Mesenchymal stem cell (in vitro differentiated cells and primary cell): ENCODE data around the gene PMIS2. TPM values are rescaled to one million over a fixed set of nuclear protein-coding genes. Genes with fewer than 3 reads are reported as not detected.

Source experiments
- DNase-seq: peaks from one replicate; pipeline ENCODE4 v3.0.0-alpha.2; 2013
- H2AFZ ChIP-seq: one replicate; pipeline ENCODE4 v1.6.1; 2013; ENCODE audit warnings: low read depth, mild to moderate bottlenecking, control low read depth, inconsistent platforms, low read length, moderate library complexity
- H2AK5ac ChIP-seq: 2 replicates; pipeline ENCODE4 v1.6.1; 2013; ENCODE audit warnings: low read length, moderate library complexity, mild to moderate bottlenecking, inconsistent platforms; ENCODE audit not compliant: severe bottlenecking
- H2BK120ac ChIP-seq: one replicate; pipeline ENCODE4 v1.6.1; 2013; ENCODE audit warnings: low read depth, mild to moderate bottlenecking, inconsistent platforms, low read length, moderate library complexity
- H2BK12ac ChIP-seq, 2 experiments: one replicate each; pipeline ENCODE4 v1.6.1; 2013; ENCODE audit warnings: inconsistent platforms in 2 of 2, low read length in 2 of 2, mild to moderate bottlenecking in 2 of 2, moderate library complexity in 2 of 2, control low read depth in 1 of 2
- H2BK15ac ChIP-seq: one replicate; pipeline ENCODE4 v1.6.1; 2013; ENCODE audit warnings: mild to moderate bottlenecking, low read depth, inconsistent platforms; ENCODE audit not compliant: poor library complexity, severe bottlenecking
- H2BK5ac ChIP-seq: 2 replicates; pipeline ENCODE4 v1.6.1; 2013; ENCODE audit warnings: low read depth, mild to moderate bottlenecking, low read length, control low read depth, inconsistent platforms; ENCODE audit not compliant: poor library complexity, severe bottlenecking
- H3K14ac ChIP-seq, 2 experiments: one replicate each; pipeline ENCODE4 v1.6.1; 2013; ENCODE audit warnings: inconsistent platforms in 2 of 2, low read length in 2 of 2, control low read depth in 1 of 2, mild to moderate bottlenecking in 1 of 2, moderate library complexity in 1 of 2
- H3K18ac ChIP-seq, 2 experiments: one replicate each; pipeline ENCODE4 v1.6.1; 2013; ENCODE audit warnings: inconsistent platforms in 2 of 2, low read length in 2 of 2, control low read depth in 1 of 2, low read depth in 1 of 2, mild to moderate bottlenecking in 1 of 2
- H3K23ac ChIP-seq, 2 experiments: one replicate each; pipeline ENCODE4 v1.6.1; 2013; ENCODE audit warnings: inconsistent platforms in 2 of 2, low read length in 2 of 2, mild to moderate bottlenecking in 2 of 2, moderate library complexity in 2 of 2, control low read depth in 1 of 2
- H3K27ac ChIP-seq: 2 replicates; pipeline ENCODE4 v1.5.1; 2013; ENCODE audit warnings: mild to moderate bottlenecking, moderate library complexity, low read length, control low read depth, inconsistent platforms; ENCODE audit not compliant: poor library complexity, severe bottlenecking
- H3K27me3 ChIP-seq, 2 experiments: 2 replicates each; pipeline versions ENCODE4 v1.6.1 to v1.7.0; 2013; ENCODE audit warnings: low read length in 2 of 2, mild to moderate bottlenecking in 2 of 2, moderate library complexity in 2 of 2, control low read depth in 1 of 2, inconsistent platforms in 1 of 2; ENCODE audit not compliant: control insufficient read depth in 1 of 2, insufficient read depth in 1 of 2
- H3K36me3 ChIP-seq, 2 experiments: 2 replicates each; pipeline versions ENCODE4 v1.6.1 to v1.7.0; 2013; ENCODE audit warnings: low read length in 2 of 2, control low read depth in 1 of 2, inconsistent platforms in 1 of 2, low read depth in 1 of 2, mild to moderate bottlenecking in 1 of 2; ENCODE audit not compliant: insufficient read depth in 2 of 2, control insufficient read depth in 1 of 2
- H3K4ac ChIP-seq, 2 experiments: one replicate each; pipeline ENCODE4 v1.6.1; 2013; ENCODE audit warnings: inconsistent platforms in 2 of 2, low read length in 2 of 2, mild to moderate bottlenecking in 2 of 2, moderate library complexity in 2 of 2, control low read depth in 1 of 2, low read depth in 1 of 2
- H3K4me1 ChIP-seq: 2 replicates; pipeline ENCODE4 v1.6.1; 2013; ENCODE audit warnings: low read depth, low read length, control low read depth; ENCODE audit not compliant: control insufficient read depth, insufficient read depth
- H3K4me2 ChIP-seq: 2 replicates; pipeline ENCODE4 v1.6.1; 2013; ENCODE audit warnings: low read length, mild to moderate bottlenecking, inconsistent platforms; ENCODE audit not compliant: poor library complexity, severe bottlenecking
- H3K4me3 ChIP-seq, 2 experiments: 2 replicates each; pipeline versions ENCODE4 v1.5.1 to v1.7.0; 2013; ENCODE audit warnings: low read length in 2 of 2, mild to moderate bottlenecking in 2 of 2, control low read depth in 1 of 2, low read depth in 1 of 2; ENCODE audit not compliant: insufficient read depth in 1 of 2
- H3K79me1 ChIP-seq: replicated peaks from 2 replicates; pipeline ENCODE4 v1.6.1; 2013; ENCODE audit warnings: mild to moderate bottlenecking, control low read depth, low read length, inconsistent platforms; ENCODE audit not compliant: poor library complexity, severe bottlenecking
- H3K9ac ChIP-seq: 2 replicates; pipeline ENCODE4 v1.7.0; 2013; ENCODE audit warnings: mild to moderate bottlenecking, low read length, moderate library complexity
- H3K9me3 ChIP-seq: 2 replicates; pipeline ENCODE4 v1.7.0; 2013; ENCODE audit warnings: mild to moderate bottlenecking, low read length; ENCODE audit not compliant: control insufficient read depth
- H4K8ac ChIP-seq: one replicate; pipeline ENCODE4 v1.6.1; 2013; ENCODE audit warnings: inconsistent platforms, mild to moderate bottlenecking, low read length, moderate library complexity
- H4K91ac ChIP-seq: one replicate; pipeline ENCODE4 v1.6.1; 2013; ENCODE audit warnings: mild to moderate bottlenecking, low read length, inconsistent platforms
- WGBS: methylation state at CpG from one replicate; pipeline ENCODE4 v1.1.7; 2013; ENCODE audit warnings: mixed read lengths; 5-methylcytosine and 5-hydroxymethylcytosine counted together
- polyA plus RNA-seq, 2 experiments: library from polyadenylated mRNA; stranded (reverse); fragments of 200-250 nt; gene quantifications; one replicate each; pipeline ENCODE4 v1.2.3, GENCODE V29; 2013

The PMIS2 gene
- polyA plus RNA-seq (2013, experiment 1 of 2), result not detected
- not detected for polyA plus RNA-seq (2013, experiment 2 of 2)

GRCh38 chr19:35585848-35586247 is at the start of gene PMIS2:
Gene PMIS2, plus strand, starts transcription at chr19:35586173. Its CDS starts 87 bp downstream, at chr19:35586260.
- Histone ChIP-seq H3K4me3 (no peak within 1 kb of the TSS), H3K23ac (no peak within 1 kb of the TSS), H4K8ac (no peak within 1 kb of the TSS), H3K27ac (no peak within 1 kb of the TSS), H2AK5ac (no peak within 1 kb of the TSS), H2BK5ac (no peak within 1 kb of the TSS), H4K91ac (no peak within 1 kb of the TSS), H3K4me2 (no peak within 1 kb of the TSS), H3K4me1 (no peaks in the 10 kb centered on the region), H2BK120ac (no peak within 1 kb of the TSS), H3K14ac (no peak within 1 kb of the TSS), H2BK12ac (no peak within 1 kb of the TSS), H3K4ac (no peak within 1 kb of the TSS), H3K27me3 (peaks cover 12 to 53% of the 10 kb centered on the region in 2 experiments), H2AFZ (no peak within 1 kb of the TSS), H3K79me1 (no peaks in the 10 kb centered on the region), H3K9me3 (no peaks in the 10 kb centered on the region), H3K9ac (no peak within 1 kb of the TSS), H2BK15ac (no peak within 1 kb of the TSS), H3K36me3 (no peaks in the 10 kb centered on the region), H3K18ac (no peak within 1 kb of the TSS)
- DNase-seq, result no peak
- 55% methylated on average over 13 of the region's 16 CpGs for WGBS

- WGBS, result 84% methylated on average over 4 of the region's 6 CpGs
- H2BK12ac ChIP-seq, result no peak overlapping the region
- H3K18ac ChIP-seq, result no peak overlapping the region
- H3K36me3 ChIP-seq, result peaks cover 20 to 28% of the 10 kb centered on the region in 2 experiments
- no peak overlapping the region for H3K4me2 ChIP-seq
- no peak overlapping the region for H2AFZ ChIP-seq
- H3K27ac ChIP-seq, result no peak overlapping the region
- H3K14ac ChIP-seq, result no peak overlapping the region
- no peak overlapping the region for H3K4ac ChIP-seq
- H3K27me3 ChIP-seq, result peaks cover under 1 to 8% of the 10 kb centered on the region in 2 experiments
- no peak overlapping the region for H2BK15ac ChIP-seq
- no peak overlapping the region for H2BK120ac ChIP-seq
- no peak overlapping the region for H2BK5ac ChIP-seq
- no peak overlapping the region for H4K8ac ChIP-seq
- no peaks in the 10 kb centered on the region for H3K9me3 ChIP-seq
- H3K4me1 ChIP-seq, result peaks cover 5% of the 10 kb centered on the region
- H4K91ac ChIP-seq, result no peak overlapping the region
- H2AK5ac ChIP-seq, result no peak overlapping the region
- DNase-seq, result no peak
- H3K4me3 ChIP-seq, result no peak overlapping the region
- H3K9ac ChIP-seq, result no peak overlapping the region
- H3K79me1 ChIP-seq, result peaks cover 10% of the 10 kb centered on the region
- H3K23ac ChIP-seq, result no peak overlapping the region
These were observed 46.7 kb upstream of the PMIS2 start for GRCh38 chr19:35539314-35539713.

GRCh38 chr19:35539850-35540249 is 46.1 kb upstream of the PMIS2 start:
- H3K23ac ChIP-seq, result no peak overlapping the region
- peaks cover 9% of the 10 kb centered on the region for H3K4me1 ChIP-seq
- peaks cover 0 to 3% of the 10 kb centered on the region in 2 experiments for H3K27me3 ChIP-seq
- no peak overlapping the region for H2BK120ac ChIP-seq
- no peak overlapping the region for H2AK5ac ChIP-seq
- no peak overlapping the region for H2BK15ac ChIP-seq
- no peak for DNase-seq
- peaks cover 20 to 28% of the 10 kb centered on the region in 2 experiments for H3K36me3 ChIP-seq
- no peak overlapping the region for H3K4me2 ChIP-seq
- no peak overlapping the region for H3K4me3 ChIP-seq
- H2AFZ ChIP-seq, result no peak overlapping the region
- H3K9ac ChIP-seq, result no peak overlapping the region
- H3K9me3 ChIP-seq, result no peaks in the 10 kb centered on the region
- no peak overlapping the region for H4K91ac ChIP-seq
- H2BK12ac ChIP-seq, result no peak overlapping the region
- no peak overlapping the region for H3K14ac ChIP-seq
- H4K8ac ChIP-seq, result no peak overlapping the region
- no peak overlapping the region for H3K27ac ChIP-seq
- H3K4ac ChIP-seq, result no peak overlapping the region
- 97% methylated on average over 12 of the region's 12 CpGs for WGBS
- peaks cover 16% of the 10 kb centered on the region for H3K79me1 ChIP-seq
- H2BK5ac ChIP-seq, result no peak overlapping the region
- H3K18ac ChIP-seq, result no peak overlapping the region

GRCh38 chr19:35540356-35540927 is 45.5 kb upstream of the PMIS2 start:
- Histone ChIP-seq H3K4me1 (peaks cover 7% of the 10 kb centered on the region), H3K79me1 (peaks cover 19% of the 10 kb centered on the region)

More at GRCh38 chr19:35540356-35540927, 45.5 kb upstream of the PMIS2 start:
- no peak overlapping the region for H3K9ac ChIP-seq
- H2AK5ac ChIP-seq, result no peak overlapping the region
- no peak overlapping the region for H2BK12ac ChIP-seq
- no peak overlapping the region for H3K4me2 ChIP-seq
- no peak overlapping the region for H3K4me3 ChIP-seq
- H3K14ac ChIP-seq, result no peak overlapping the region
- H3K36me3 ChIP-seq, result peaks cover 20 to 28% of the 10 kb centered on the region in 2 experiments
- H3K27ac ChIP-seq, result no peak overlapping the region
- no peak overlapping the region for H3K18ac ChIP-seq
- H3K23ac ChIP-seq, result no peak overlapping the region
- no peak overlapping the region for H2BK120ac ChIP-seq
- WGBS, result 92% methylated on average over 7 of the region's 7 CpGs
- no peak overlapping the region for H2AFZ ChIP-seq
- H2BK15ac ChIP-seq, result no peak overlapping the region
- no peak overlapping the region for H3K4ac ChIP-seq
- H3K9me3 ChIP-seq, result no peaks in the 10 kb centered on the region
- DNase-seq, result no peak
- H4K8ac ChIP-seq, result no peak overlapping the region
- H2BK5ac ChIP-seq, result no peak overlapping the region
- no peak overlapping the region for H4K91ac ChIP-seq
- no peaks in the 10 kb centered on the region for H3K27me3 ChIP-seq
